ENCODE data around the gene CACUL1.
"Not testable (repeated sequence)": the region's sequence is repeated elsewhere in the genome, so short reads cannot be mapped to it uniquely, and the experiment has no call there.

CACUL1 gene

DNA sequence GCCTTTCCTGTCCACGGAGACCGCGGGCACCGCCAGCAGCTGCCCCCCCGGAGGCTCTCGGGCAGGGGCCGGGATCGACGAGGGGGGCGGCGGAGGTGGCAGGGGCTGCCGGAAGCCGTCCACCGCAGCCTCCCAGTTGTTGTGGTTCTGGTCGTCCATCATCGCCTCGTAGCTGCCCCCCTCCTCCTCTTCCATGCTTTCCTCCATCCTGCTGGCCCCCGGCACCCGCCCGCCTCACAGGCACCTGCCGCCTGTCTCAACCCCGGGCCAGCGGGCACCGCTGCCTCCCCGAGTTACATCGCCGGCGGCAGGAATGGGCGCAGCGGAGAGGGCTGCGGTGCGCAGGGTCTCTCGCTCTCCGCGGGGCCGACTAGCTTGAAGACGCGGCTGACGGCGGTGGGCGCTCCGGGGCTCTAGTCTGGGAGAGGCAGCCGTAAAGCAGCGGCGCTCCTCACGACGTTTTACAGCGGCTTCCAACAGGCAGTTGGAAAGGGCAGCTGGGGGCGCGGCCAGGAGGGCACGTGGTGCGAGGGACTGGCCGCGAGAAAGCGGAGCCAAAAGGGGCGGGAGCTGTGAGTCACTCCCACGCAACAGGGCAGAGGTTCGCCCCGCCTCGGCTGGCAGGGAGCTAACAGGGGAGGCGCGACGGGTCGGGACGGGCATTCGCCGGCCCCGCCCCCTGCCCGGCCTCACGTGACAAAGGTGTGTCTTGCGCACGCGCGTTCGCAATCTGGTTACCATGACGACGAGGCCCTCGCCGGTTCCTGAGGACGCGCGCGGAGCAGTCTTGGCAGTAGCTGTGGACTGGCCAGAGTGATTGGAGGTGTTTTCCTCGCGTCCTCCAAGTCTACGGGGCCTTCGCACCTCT is at the start of gene CACUL1:
Gene CACUL1, minus strand, starts transcription at position 415 of the 868 bp plus-strand sequence. Its CDS starts 208 bp downstream, at position 207.
- DNase-seq, result peak; percentile 98

DNA sequence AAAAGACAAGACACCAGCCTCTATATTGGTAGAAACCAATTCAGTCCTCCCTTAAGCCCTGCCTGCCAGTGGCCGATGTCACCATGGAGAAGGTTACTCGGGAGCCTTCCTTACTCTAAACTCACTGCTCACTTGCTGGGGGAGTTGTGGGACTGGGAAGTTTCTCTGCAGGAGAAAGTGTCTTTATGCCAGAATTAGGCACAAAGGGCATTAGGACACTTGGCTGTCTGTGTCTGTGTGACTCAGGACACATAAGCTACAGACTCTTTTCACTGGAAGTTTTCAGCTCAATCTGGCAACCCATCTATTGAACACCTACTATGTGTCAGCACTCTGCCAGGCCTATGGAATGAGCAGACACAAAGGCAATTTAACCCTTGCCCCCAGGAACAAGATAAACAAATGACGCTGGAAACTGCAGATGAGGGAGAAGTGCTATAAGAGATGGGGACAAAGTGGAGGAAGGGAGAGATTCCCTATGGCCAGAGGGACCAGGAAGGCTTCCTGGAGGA is 49.5 kb upstream of the CACUL1 start:
- no peak for DNase-seq

DNA sequence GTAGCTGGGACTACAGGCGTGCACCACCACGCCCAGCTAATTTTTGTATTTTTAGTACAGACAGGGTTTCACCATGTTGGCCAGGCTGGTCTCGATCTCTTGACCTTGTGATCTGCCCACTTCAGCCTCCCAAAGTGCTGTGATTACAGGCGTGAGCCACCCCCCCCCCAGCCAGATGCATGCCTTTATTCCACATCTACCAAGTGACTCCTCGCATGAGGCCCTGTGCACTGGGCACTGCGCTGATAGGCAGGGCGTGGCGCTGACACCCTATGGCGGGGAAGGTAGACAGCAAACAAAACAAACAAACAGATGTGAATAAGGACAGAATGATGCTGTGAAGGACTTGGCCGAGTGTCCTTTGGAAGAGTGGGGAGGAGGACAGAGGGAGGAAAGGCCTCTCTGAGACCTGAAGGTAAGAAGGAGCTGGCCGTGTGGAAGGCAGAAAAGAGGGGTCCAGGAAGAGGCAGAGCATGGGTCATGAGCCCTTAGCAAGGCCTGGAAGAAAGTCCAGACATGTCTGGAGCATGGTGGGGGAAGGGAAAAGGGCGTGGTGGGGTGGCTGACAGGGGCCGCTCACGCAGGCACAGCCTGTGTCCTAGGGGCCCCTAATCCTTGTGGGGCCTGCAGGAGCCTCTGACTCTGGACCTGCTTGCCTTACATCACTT is 47.5 kb upstream of the CACUL1 start:
- no peak for DNase-seq

DNA sequence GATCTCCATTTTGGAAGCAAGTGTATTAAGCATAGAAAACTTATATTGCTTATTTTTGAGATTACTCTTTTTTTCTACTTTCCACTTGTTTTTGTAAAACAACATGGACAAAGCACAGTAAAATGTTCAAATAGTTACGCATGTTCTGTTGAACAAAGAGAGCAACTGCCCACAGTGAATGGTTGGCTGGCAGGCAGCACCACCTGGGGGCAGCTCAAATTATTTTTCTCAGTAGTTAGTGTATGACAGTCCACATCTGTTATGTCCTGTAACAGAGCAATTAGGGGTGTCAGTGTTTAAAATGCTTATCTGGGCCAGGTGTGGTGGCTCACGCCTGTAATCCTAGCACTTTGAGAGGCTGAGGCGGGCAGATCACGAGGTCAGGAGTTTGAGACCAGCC is 46.1 kb upstream of the CACUL1 start:
- no peak for DNase-seq

DNA sequence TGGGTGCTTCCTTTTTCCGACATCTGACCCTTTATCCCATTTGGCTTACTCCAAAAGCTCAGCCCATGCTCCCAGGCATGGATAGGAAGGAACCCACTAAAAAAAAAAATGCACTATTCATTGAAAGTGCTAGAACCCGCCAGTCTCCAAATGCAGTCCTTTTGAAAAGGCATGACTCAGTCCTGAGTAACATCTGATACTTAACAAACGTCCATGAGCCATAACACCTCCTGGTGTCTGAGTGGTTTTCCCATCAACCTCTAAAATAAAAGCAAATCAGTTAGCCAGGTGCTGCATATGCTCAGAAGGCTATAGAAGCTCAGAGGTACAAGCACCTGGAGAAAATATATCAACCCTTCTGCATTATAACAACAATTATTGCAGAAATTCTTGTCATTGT is 45.0 kb upstream of the CACUL1 start:
- DNase-seq, result no peak

GRCh38 chr10:118798231-118798662 is 43.5 kb upstream of the CACUL1 start:
- DNase-seq, result no peak

GRCh38 chr10:118794971-118795370 is 40.2 kb upstream of the CACUL1 start:
- not testable (repeated sequence) for DNase-seq

GRCh38 chr10:118793545-118793944 is 38.8 kb upstream of the CACUL1 start:
- no peak for DNase-seq

DNA sequence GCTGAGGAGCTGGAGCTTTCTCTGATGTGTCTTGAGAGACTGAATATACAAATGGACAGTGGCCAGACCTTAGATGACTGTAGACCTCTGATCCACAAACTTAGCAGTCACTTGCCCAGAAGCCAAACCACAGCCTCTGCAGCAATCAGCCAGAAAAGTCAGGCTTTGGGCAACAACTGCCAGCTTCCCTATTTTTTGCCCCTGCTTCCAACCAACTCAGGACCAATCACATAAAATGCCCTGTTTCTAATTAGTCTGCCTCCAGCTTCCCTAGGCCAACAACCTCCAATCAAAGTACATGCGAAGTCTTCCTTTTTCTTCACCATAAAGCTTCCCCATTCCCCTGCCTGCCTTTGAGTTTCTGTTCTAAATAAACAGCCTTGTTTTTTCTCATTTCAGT is 37.8 kb upstream of the CACUL1 start:
- DNase-seq, result no peak

GRCh38 chr10:118790058-118790457 is 35.3 kb upstream of the CACUL1 start:
- DNase-seq, result no peak

GRCh38 chr10:118785551-118785950 is 30.8 kb upstream of the CACUL1 start:
- no peak for DNase-seq

- DNase-seq, result no peak
These were observed 29.2 kb upstream of the CACUL1 start for GRCh38 chr10:118783776-118784545.

GRCh38 chr10:118782916-118783465 is 28.2 kb upstream of the CACUL1 start:
- DNase-seq, result not testable (repeated sequence)

- no peak for DNase-seq
These were observed 26.8 kb upstream of the CACUL1 start for GRCh38 chr10:118781541-118781940.

GRCh38 chr10:118778727-118779126 is 24.0 kb upstream of the CACUL1 start:
- no peak for DNase-seq

GRCh38 chr10:118776960-118777359 is 22.2 kb upstream of the CACUL1 start:
- no peak for DNase-seq

DNA sequence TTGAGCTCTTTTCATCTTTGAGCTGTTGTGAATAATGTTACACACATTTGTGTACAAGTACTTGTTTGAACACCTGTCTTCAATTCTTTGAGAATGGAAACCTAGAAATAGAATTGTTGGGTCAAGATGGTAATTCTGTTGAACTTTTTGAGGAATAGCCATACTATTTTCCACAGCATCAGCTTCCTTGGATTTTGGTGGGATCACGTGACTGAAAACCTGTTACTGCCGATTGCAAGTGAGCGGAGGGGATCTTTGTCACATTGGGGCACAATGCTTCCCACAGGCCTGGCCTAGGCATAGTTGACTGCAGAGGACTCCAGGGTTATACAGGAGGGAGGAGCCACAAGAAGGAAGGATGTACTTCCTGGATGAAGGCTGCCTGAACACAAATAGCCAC is 21.3 kb upstream of the CACUL1 start:
- DNase-seq, result no peak

GRCh38 chr10:118775478-118775877 is 20.7 kb upstream of the CACUL1 start:
- DNase-seq, result no peak

- DNase-seq, result no peak
These were observed 18.3 kb upstream of the CACUL1 start for GRCh38 chr10:118773041-118773440.

GRCh38 chr10:118771976-118772375 is 17.2 kb upstream of the CACUL1 start:
- DNase-seq, result no peak

GRCh38 chr10:118769898-118770600 is 15.3 kb upstream of the CACUL1 start:
- DNase-seq, result no peak

Data from stimulated activated CD4-positive, alpha-beta T cell treated with anti-CD3 and anti-CD28 coated beads, Interleukin-2, amount 100 ng/mL, for 48 hours (primary cell).